ENCODE measurements around the gene SCIMP. TPM values are rescaled to one million over a fixed set of nuclear protein-coding genes. Genes with fewer than 3 reads are reported as not detected.
A peak's percentile ranks its signal among the peaks of the same experiment; 100 is the strongest.

SCIMP gene
- total and polyA plus RNA-seq, 2 of the 13 experiments (the other 11 are each of a cell fraction or from before 2014, with no cell fraction given), result not detected

DNA sequence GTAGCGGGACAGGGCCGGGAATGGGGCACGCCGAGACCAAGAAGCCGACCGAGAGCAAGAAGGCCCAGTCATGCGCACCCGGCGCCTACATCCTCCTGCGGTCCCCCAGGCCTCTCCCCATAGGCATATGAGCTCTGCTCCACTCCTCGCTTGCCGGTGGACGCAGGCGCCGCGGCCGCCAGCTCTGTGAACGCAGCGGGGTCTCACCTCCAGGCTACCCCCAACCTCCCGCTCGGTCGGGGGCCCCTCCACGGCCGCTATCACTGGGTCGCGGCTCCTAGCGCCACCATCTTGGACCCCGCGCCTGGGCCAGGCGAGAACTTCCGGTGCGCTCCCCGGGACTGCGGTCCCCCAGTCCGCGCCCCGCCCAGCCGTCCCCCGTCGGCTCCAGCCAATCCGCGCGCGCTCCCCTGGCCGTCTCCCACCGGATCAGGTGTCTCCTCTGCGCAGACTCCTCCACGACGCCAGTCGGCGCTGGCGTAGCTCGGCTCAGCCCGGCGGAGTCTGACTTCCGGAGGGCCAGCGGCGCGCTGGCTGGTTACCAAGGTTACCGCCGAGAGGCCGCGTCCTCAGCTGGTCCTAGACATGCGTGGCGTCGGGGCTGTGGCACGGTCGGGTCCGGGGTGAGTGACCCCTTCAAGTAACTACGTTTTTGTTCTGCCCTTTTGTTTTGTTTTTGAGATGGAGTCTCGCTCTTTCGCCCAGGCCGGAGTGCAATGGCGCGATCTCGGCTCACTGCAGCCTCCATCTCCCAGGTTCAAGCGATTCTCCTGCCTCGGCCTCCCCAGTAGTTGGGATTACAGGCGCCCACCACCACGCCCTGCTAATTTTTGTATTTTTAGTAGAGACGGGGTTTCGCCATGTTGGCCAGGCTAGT lies 42.9 kb downstream of the SCIMP start, which contains the start of gene ZNF594 (continued):
- TF ChIP-seq ZSCAN22 (CRISPR knock-in tag; IDR thresholded peaks at IDR 0.05) (no peak), SAFB2 (CRISPR knock-in tag; IDR thresholded peaks at IDR 0.05; ENCODE audit: borderline replicate concordance, low read depth) (0 out of 2 replicates have a peak, but pooled peaks have one; percentile 27), ZNF768 (CRISPR knock-in tag; IDR thresholded peaks at IDR 0.05) (peak; percentile 43; the same call in 1 of the 2 replicates), HOXA5 (CRISPR knock-in tag; IDR thresholded peaks at IDR 0.05) (0 out of 2 replicates have a peak, but pooled peaks have one; percentile 54), TSC22D2 (CRISPR knock-in tag; IDR thresholded peaks at IDR 0.05; ENCODE audit: borderline replicate concordance) (no peak), RFXAP (CRISPR knock-in tag; IDR thresholded peaks at IDR 0.05; ENCODE audit: borderline replicate concordance) (no peak), CBX5 (CRISPR knock-in tag; IDR thresholded peaks at IDR 0.05; ENCODE audit: borderline replicate concordance) (no peak), HNRNPLL (IDR thresholded peaks at IDR 0.05; ENCODE audit: low read depth, low read length, poor library complexity, severe bottlenecking) (peak; percentile 61), HNF4A (CRISPR knock-in tag; IDR thresholded peaks at IDR 0.05) (0 out of 2 replicates have a peak, but pooled peaks have one; percentile 8), BORCS8-MEF2B (CRISPR knock-in tag; IDR thresholded peaks at IDR 0.05) (peak; percentile 45; the same call in 1 of the 2 replicates), TARDBP (CRISPR knock-in tag; IDR thresholded peaks at IDR 0.05) (peak; percentile 39; the same call in 1 of the 2 replicates), ARID2 (CRISPR knock-in tag; IDR thresholded peaks at IDR 0.05; ENCODE audit: borderline replicate concordance) (no peak), ZFY (CRISPR knock-in tag; IDR thresholded peaks at IDR 0.05) (peak; percentile 92), MYC (CRISPR knock-in tag; IDR thresholded peaks at IDR 0.05; ENCODE audit: borderline replicate concordance) (peak; percentile 46), HDAC2 (CRISPR knock-in tag; IDR thresholded peaks at IDR 0.05) (peak; percentile 68; the same call in 1 of the 2 replicates), NFYC (CRISPR knock-in tag; IDR thresholded peaks at IDR 0.05) (peak; percentile 71), TBL1XR1 (IDR thresholded peaks at IDR 0.05; ENCODE audit: borderline replicate concordance, low read length, partially characterized antibody) (no peak)
- TF ChIP-seq, protein P1, sequence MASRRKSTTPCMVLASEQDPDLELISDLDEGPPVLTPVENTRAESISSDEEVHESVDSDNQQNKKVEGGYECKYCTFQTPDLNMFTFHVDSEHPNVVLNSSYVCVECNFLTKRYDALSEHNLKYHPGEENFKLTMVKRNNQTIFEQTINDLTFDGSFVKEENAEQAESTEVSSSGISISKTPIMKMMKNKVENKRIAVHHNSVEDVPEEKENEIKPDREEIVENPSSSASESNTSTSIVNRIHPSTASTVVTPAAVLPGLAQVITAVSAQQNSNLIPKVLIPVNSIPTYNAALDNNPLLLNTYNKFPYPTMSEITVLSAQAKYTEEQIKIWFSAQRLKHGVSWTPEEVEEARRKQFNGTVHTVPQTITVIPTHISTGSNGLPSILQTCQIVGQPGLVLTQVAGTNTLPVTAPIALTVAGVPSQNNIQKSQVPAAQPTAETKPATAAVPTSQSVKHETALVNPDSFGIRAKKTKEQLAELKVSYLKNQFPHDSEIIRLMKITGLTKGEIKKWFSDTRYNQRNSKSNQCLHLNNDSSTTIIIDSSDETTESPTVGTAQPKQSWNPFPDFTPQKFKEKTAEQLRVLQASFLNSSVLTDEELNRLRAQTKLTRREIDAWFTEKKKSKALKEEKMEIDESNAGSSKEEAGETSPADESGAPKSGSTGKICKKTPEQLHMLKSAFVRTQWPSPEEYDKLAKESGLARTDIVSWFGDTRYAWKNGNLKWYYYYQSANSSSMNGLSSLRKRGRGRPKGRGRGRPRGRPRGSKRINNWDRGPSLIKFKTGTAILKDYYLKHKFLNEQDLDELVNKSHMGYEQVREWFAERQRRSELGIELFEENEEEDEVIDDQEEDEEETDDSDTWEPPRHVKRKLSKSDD (CRISPR knock-in tag; IDR thresholded peaks at IDR 0.05; ENCODE audit: low read depth), result 0 out of 2 replicates have a peak, but pooled peaks have one; percentile 38
- TF ChIP-seq, protein P2, sequence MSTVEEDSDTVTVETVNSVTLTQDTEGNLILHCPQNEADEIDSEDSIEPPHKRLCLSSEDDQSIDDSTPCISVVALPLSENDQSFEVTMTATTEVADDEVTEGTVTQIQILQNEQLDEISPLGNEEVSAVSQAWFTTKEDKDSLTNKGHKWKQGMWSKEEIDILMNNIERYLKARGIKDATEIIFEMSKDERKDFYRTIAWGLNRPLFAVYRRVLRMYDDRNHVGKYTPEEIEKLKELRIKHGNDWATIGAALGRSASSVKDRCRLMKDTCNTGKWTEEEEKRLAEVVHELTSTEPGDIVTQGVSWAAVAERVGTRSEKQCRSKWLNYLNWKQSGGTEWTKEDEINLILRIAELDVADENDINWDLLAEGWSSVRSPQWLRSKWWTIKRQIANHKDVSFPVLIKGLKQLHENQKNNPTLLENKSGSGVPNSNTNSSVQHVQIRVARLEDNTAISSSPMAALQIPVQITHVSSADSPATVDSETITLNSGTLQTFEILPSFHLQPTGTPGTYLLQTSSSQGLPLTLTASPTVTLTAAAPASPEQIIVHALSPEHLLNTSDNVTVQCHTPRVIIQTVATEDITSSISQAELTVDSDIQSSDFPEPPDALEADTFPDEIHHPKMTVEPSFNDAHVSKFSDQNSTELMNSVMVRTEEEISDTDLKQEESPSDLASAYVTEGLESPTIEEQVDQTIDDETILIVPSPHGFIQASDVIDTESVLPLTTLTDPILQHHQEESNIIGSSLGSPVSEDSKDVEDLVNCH (CRISPR knock-in tag; IDR thresholded peaks at IDR 0.05), result no peak
- TF ChIP-seq, protein P3, sequence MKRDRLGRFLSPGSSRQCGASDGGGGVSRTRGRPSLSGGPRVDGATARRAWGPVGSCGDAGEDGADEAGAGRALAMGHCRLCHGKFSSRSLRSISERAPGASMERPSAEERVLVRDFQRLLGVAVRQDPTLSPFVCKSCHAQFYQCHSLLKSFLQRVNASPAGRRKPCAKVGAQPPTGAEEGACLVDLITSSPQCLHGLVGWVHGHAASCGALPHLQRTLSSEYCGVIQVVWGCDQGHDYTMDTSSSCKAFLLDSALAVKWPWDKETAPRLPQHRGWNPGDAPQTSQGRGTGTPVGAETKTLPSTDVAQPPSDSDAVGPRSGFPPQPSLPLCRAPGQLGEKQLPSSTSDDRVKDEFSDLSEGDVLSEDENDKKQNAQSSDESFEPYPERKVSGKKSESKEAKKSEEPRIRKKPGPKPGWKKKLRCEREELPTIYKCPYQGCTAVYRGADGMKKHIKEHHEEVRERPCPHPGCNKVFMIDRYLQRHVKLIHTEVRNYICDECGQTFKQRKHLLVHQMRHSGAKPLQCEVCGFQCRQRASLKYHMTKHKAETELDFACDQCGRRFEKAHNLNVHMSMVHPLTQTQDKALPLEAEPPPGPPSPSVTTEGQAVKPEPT (CRISPR knock-in tag; IDR thresholded peaks at IDR 0.05; ENCODE audit: low read depth), result no peak
- TF ChIP-seq, protein P4, sequence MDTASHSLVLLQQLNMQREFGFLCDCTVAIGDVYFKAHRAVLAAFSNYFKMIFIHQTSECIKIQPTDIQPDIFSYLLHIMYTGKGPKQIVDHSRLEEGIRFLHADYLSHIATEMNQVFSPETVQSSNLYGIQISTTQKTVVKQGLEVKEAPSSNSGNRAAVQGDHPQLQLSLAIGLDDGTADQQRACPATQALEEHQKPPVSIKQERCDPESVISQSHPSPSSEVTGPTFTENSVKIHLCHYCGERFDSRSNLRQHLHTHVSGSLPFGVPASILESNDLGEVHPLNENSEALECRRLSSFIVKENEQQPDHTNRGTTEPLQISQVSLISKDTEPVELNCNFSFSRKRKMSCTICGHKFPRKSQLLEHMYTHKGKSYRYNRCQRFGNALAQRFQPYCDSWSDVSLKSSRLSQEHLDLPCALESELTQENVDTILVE (CRISPR knock-in tag; IDR thresholded peaks at IDR 0.05), result peak; percentile 64; the same call in 1 of the 2 replicates
